ENCODE measurements around the gene CADM2.
"Not testable (repeated sequence)": the region's sequence is repeated elsewhere in the genome, so short reads cannot be mapped to it uniquely, and the experiment has no call there.

CADM2 gene

DNA sequence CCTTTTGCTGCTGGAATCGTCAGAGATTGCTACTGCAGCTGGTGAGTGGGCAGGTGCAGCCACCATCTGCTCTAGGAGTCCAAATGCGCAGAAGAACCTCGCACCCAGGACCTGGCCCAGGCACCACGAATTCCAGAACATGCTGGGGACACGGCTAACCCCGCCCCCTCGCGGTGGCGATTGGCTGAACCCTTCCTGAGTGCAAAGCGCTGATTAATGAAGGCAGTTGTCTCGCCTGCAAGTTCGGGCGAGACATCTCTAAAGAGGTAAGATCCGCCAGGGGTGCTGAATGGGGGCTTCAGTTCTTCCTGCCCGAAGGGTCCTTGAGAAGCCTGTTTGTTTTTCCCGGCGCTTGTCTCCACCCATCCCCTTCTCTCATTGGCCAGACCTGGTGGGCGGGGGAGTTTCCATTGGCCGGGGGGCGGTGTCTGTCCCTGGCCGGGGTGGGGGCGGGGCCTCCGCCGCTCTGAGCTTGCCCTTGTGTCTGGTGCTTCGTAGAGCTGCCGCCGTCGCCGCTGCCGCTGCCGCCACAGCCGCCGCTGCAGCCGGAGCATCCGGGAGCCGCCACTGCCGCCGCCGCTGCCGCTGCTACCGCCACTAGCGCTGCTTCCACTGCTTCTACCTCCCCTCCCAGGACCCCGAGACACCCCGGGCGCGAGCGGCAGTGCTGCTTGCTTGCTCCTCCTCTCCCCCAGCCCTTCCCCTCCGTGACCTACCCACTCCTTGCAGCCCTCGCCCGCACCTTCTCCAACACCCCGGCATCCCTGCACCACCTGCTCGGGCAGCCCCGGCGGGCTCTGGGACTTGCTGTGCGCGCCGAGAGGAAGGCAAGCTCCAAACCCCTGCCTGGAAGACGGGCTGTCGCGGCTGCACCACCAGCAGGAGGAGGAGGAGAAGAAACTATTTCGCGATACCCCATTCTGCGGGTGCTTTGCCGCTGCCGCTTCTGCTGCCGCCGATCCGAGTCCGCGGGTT, at the start of gene CADM2:
Gene CADM2, plus strand, starts transcription at position 495 of the 975 bp plus-strand sequence.
- no peak for DNase-seq

DNA sequence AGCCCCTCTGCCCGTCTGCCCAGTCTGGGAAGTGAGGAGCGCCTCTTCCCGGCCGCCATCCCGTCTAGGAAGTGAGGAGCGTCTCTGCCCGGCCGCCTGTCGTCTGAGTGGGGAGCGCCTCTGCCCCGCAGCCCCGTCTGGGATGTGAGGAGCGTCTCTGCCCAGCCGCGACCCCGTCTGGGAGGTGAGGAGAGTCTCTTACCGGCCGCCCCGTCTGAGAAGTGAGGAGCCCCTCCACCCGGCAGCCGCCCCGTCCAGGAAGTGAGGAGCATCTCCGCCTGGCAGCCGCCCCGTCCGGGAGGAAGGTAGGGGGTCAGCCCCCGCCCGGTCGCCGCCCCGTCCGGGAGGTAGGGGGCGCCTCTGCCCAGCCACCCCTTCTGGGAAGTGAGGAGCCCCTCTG, 40.2 kb upstream of the CADM2 start:
- not testable (repeated sequence) for DNase-seq

DNA sequence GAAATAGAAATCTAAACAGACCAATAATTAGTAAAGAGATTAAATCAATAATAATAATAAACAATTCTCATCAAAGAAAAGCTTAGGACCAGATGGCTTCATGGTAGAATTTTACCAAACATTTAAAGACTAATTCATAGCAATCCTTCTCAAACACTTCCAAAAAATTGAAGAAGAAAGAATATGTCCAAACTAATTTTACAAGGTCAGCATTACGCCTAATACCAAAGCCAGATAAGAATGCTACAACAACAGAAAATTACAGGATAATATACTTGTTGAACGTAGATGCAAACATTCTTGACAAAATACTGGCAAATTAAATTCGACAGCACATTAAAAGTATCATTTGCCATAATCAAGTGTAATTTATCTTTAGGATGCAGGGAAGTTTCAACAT, 36.1 kb upstream of the CADM2 start:
- no peak for DNase-seq

DNA sequence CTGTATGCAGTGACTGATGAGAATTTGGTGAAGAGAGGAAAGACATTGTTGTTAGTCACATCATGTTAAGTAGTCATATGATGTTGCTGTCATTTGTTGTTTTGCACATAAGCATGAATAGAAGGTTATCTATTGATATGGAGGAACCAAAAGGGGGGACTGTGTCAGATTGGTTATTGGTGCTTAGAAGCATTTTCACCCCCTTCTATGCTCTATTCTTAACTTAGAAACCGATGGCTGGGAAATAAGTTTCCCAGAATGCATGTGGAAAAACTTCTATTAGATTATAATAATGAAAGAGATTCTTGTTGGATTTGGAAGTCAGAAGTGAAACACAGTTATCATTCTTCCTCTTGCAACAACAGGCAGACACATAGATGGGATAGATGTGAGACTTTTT, 33.2 kb upstream of the CADM2 start:
- no peak for DNase-seq

GRCh38 chr3:84943379-84943778, 15.4 kb upstream of the CADM2 start:
- DNase-seq: no peak

DNA sequence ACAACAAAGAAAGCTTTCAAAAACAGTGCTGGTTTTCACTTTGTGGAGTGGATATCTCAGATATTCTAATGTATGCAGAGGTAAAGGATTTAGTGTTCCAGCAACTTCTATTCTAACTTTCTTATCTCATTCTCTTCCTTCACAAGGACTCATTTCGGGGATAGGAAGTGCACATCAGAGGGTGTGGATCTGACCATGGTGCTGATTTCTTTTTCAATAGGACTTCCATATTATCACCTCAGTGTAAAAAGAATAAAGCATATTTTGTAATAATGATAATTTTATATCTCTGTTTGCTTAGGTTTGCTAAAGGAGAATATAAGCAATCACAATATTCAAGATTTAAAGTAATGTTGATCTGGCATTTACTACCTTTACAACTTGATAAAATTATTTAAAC, 12.5 kb upstream of the CADM2 start:
- no peak for DNase-seq

GRCh38 chr3:84959470-84960271, 882 bp downstream of the CADM2 start:
- no peak for DNase-seq

DNA sequence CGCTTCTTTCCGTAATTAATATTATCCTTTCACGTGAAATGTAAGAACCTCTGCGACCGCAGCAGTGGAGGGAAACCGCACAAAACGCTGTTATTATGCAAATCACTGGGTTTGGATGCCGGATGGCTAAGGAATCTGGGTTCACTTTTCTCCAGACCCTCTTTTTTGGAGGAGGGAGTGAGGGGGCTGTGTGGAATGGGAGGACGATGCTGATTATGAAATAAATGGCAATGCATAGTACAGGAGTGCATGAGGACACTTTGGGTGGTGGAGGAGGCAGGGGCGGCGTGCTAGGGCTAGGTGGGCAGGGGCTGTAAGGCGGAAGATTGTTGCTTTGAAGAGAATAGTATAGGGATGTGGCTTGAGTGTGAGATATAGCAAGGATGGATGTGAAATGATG, 1.8 kb downstream of the CADM2 start:
- no peak for DNase-seq

GRCh38 chr3:84961011-84961410, 2.2 kb downstream of the CADM2 start:
- DNase-seq: no peak

DNA sequence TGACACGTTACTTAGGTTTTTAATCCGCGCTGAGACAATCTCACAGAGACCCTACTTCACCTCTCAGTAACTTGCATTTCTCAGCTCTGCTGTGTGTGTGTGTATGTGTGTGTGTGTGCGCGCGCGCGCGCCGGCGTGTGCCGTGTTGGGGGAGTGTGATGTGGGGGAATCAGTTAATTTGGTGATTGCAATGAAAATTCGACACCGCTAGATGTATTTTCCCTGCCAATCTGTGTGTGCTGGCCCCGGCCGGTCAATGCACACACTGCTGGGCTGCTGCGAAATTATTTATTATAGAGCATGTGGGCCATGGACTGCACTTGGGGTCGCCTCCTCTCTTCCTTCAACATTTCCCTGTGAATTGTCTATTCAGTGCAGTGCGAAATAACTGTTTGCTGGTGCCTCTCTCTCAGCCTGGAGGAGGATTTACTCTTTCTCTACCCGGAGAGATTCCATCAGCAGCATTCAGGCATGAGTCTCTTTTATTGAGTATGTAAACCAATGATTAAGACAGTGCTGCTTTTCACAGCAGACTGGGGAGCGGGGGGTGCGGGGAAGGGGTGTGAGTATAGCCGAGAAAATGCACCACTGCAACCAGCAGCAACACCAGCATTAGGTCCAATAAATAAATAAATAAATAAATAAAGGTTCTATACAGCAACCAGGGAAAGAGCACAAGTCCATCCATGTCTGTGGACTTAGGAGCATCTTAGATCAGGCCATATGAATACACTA, 2.9 kb downstream of the CADM2 start:
- no peak for DNase-seq

DNA sequence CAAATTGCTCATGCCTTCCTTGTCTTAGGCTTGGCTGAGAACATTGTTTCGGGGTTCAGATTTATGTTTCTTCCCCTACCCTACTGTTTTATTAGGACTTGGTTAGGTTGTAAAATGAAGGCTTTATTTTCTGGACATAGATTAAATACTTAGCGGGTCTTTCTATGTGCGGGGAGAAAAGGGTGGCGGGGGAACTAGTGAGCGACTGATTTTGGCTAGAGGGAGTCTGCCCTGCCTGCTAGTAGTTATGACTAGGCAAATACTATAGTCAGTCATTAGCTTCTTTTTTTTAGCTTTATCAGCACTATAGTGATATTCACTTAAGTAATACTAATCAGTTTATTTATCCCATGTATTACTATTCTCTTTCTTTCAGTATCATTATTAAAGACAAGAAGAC, 3.6 kb downstream of the CADM2 start:
- no peak for DNase-seq

DNA sequence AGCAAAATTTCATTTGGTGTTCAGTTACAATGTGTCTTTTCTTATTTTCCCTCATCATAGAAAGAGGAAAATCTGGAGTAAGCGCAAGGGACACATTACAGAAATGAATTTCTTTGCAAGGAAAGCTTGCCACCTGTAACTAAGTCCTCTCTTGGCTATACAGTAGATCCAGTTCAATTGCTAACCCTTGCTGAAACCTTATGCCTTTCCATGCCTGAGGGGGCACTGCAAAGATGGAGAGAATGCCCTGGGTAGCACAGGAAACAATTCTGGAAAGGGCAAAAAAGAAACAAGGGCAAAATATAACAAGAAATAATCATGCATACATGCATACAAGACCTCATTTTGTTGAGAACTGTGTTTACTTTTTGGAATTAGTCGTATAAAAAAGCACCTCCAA, 4.3 kb downstream of the CADM2 start:
- no peak for DNase-seq

DNA sequence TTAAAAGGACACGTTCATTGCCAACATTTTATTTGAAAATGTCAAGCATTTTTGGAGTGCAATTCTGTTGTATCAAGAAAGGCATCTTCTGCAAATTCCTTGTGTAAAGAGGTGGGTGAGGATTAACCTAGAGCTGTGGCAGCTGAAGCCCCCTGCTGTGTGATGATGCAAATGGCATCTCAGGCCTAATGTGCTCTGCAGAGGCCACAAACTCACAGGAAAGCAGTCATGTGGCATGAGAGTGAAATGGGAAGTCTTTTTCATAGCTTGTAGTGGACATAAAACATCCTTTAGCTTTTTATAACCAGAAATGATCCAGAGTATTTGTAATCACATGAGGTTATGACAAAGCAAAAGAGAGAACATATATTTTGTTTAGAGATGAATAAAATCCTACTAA, 6.4 kb downstream of the CADM2 start:
- no peak for DNase-seq

DNA sequence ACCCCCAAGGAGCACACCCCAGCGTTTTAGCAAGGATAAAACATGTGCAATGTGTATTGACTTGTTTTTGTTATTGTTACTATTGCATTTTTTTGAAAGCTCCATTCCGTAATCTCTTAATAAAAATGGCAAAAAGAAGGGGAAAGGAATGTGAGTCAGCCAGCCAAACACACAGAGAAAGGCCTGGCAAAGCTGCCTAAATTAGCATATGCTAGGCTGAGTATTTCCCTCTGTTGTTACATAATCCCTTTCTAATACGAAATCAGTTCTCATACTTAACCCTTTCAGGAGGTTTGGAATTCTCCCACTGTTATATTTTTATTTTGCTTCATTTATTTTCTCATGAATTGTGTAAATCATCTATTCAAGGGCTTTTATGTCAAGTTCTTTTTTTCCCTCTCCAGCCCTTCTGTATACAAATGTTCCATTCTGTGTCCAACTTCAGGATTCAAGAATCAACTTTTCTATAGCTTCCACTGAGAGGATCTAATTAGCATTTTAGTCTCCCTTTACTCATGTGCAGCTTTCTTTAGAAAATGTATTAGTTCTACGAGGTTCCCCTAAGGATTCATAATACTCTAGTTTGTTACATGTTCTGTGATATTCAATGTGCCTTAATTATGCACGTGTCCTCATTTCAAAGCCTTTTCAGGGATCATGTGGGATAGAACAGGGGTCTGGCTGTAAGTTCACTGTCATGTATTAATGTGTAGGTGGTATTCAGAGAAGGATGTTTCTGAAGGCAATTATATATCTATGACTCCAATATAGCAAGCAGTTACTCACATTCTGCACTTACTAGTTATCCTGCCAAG, 9.2 kb downstream of the CADM2 start:
- no peak for DNase-seq

- DNase-seq: no peak
Observed at GRCh38 chr3:84968701-84969235, 10.0 kb downstream of the CADM2 start.

DNA sequence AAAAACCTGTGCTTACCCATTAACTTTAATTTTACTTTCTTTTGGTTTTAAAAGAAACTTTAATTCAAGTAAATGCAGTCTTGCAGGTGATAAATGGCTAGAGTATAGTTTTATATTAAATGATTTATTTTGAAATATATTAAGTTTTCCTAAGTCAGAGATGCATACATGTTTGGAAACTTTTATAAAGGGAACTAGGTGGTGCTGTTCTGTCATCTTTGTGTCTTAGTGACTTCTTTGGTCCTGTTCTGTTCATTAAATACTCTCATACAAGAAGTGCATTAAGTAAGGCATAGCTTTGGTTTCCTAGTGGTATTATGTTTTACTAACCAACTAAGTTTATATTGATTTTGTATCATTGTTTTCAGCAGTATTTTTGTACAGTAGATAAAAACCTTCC, 15.6 kb downstream of the CADM2 start:
- DNase-seq: no peak

DNA sequence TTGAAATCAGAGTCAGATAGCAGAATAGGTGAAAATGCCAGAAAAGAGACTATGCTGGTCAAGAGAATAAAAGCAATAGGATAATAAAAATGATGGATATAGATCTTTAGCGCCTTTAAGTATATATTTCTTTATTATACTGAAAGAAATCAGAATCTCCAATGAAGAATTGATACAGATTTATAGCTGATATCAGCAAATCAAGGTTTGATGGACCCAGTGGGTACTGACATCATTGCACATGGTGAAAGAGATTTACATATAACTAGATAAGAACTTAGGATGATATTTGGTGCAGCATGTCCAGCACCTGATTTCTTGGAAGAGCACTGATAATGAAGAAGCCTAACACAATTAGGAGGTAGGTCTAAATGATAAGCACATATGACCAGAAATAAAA, 18.2 kb downstream of the CADM2 start:
- DNase-seq: no peak

DNA sequence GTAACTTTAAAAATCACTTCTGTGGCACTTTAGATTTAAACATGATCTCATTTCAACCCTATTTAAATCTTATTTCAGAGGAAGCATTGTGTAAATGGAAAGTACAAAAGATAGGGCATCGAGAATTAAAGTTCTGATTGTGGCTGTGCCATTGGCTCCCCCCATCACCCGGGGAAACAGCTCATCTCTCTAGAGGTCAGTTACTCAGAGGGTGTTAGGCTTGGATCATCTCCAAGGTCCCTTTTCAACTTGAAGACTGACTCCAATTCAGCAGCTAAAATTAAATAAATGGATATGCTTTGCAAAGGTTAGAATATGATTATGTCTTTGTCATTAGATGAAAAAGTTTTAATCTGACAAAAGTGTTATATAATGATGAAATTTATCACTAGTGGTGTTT, 20.1 kb downstream of the CADM2 start:
- no peak for DNase-seq

- DNase-seq: no peak
Observed at GRCh38 chr3:84980011-84980410, 21.2 kb downstream of the CADM2 start.

GRCh38 chr3:84980456-84980855, 21.7 kb downstream of the CADM2 start:
- no peak for DNase-seq

- DNase-seq: no peak
Observed at GRCh38 chr3:84983490-84983889, 24.7 kb downstream of the CADM2 start.

DNA sequence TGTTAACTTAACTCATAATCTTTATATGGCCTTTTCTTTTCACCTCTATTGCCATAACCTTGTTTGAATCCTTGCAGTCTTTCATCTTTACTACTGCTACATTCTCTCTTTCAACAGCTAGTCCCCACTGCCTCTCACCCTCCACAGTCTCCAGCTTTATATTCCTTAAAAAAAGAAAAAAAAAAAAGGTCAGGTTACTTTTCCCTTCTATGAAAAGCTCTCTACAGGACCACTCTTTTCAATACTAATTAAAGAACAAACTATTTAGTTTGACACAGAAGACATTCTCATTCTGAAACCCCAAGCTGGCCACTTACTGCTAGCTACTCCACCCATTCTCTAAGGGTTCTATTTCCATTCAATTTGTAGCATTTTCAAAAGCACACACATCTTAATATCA, 25.6 kb downstream of the CADM2 start:
- no peak for DNase-seq

Data from SIG-M5 (cell line).